Islet precursor cell (in vitro differentiated cells): ENCODE measurements around the gene SOWAHB.

Experiments
- DNase-seq: peaks from one replicate; pipeline ENCODE4 v3.0.0-alpha.2; 2018

SOWAHB gene

GRCh38 chr4:76897536-76898384, at the start of gene SOWAHB:
Gene SOWAHB (minus strand): TSS chr4:76898144. CDS start chr4:76897849, 295 bp downstream.
- DNase-seq = peak; percentile 93

GRCh38 chr4:76947369-76947768, 49.4 kb upstream of the SOWAHB start:
- DNase-seq = no peak

- no peak for DNase-seq
Measured at GRCh38 chr4:76943790-76944189, 45.8 kb upstream of the SOWAHB start.

- no peak for DNase-seq
Measured at GRCh38 chr4:76943129-76943620, 45.2 kb upstream of the SOWAHB start.

- DNase-seq = no peak
Measured at GRCh38 chr4:76939184-76939583, 41.2 kb upstream of the SOWAHB start.

- DNase-seq = no peak
Measured at GRCh38 chr4:76931576-76932276, 33.8 kb upstream of the SOWAHB start.

- DNase-seq = no peak
Measured at GRCh38 chr4:76931087-76931486, 33.1 kb upstream of the SOWAHB start.

- DNase-seq = no peak
Measured at GRCh38 chr4:76930685-76931084, 32.7 kb upstream of the SOWAHB start.

GRCh38 chr4:76926841-76927240, 28.9 kb upstream of the SOWAHB start:
- DNase-seq = no peak

- DNase-seq = no peak
Measured at GRCh38 chr4:76923619-76924357, 25.8 kb upstream of the SOWAHB start.

- no peak for DNase-seq
Measured at GRCh38 chr4:76920715-76921114, 22.8 kb upstream of the SOWAHB start.

- no peak for DNase-seq
Measured at GRCh38 chr4:76909711-76910110, 11.8 kb upstream of the SOWAHB start.

- no peak for DNase-seq
Measured at GRCh38 chr4:76905521-76905920, 7.6 kb upstream of the SOWAHB start.

GRCh38 chr4:76904646-76905190, 6.8 kb upstream of the SOWAHB start:
- DNase-seq = no peak

GRCh38 chr4:76902233-76902890, 4.4 kb upstream of the SOWAHB start:
- DNase-seq = no peak

GRCh38 chr4:76898949-76899645, 1.2 kb upstream of the SOWAHB start:
- DNase-seq = no peak

GRCh38 chr4:76898385-76898692, 395 bp upstream of the SOWAHB start:
- DNase-seq = no peak

- DNase-seq = peak; percentile 82
Measured at GRCh38 chr4:76896614-76897535, 1.1 kb downstream of the SOWAHB start.

GRCh38 chr4:76896048-76896447, 1.9 kb downstream of the SOWAHB start:
- DNase-seq = no peak

- DNase-seq = no peak
Measured at GRCh38 chr4:76895619-76896018, 2.3 kb downstream of the SOWAHB start.
